ENCODE measurements around the gene C16orf92. TPM values are rescaled to one million over a fixed set of nuclear protein-coding genes. Genes with fewer than 3 reads are reported as not detected.
"Not testable (repeated sequence)": the region's sequence is repeated elsewhere in the genome, so short reads cannot be mapped to it uniquely, and the experiment has no call there.

The C16orf92 gene
- polyA plus RNA-seq, 4 donors = not detected

- FAIRE-seq; H3K36me3 ChIP-seq (ENCODE audit: control insufficient read depth in 3 of 3, insufficient read depth in 2 of 3, low read depth in 1 of 3, low read length in 3 of 3); H3K4me3 ChIP-seq (ENCODE audit: low read depth in 1 of 3, low read length in 3 of 3); H3K27ac ChIP-seq (ENCODE audit: low read depth in 1 of 3, low read length in 2 of 3); H3K9me3 ChIP-seq (ENCODE audit: control insufficient read depth in 2 of 2, insufficient read depth in 1 of 2, low read depth in 1 of 2, low read length in 1 of 2); DNase-seq: not testable (repeated sequence)
- H3K4me1 ChIP-seq (ENCODE audit: control insufficient read depth in 3 of 3, insufficient read depth in 2 of 3, low read depth in 1 of 3, low read length in 2 of 3) = peaks cover 0 to 24% (median 2%) of the 10 kb centered on the region in 3 donors
- WGBS, 3 donors = 77 to 78% (median 77%) methylated on average over 14 of the region's 14 CpGs
- peaks cover 0 to 36% (median 10%) of the 10 kb centered on the region in 3 donors for H3K27me3 ChIP-seq (ENCODE audit: control insufficient read depth in 3 of 3, insufficient read depth in 3 of 3, low read length in 3 of 3)
Observed at GRCh38 chr16:30012598-30012997, 10.4 kb upstream of the C16orf92 start.

GRCh38 chr16:30015450-30015849 lies 7.5 kb upstream of the C16orf92 start:
- H3K36me3 ChIP-seq (ENCODE audit: control insufficient read depth in 3 of 3, insufficient read depth in 2 of 3, low read depth in 1 of 3, low read length in 3 of 3); H3K4me3 ChIP-seq (ENCODE audit: low read depth in 1 of 3, low read length in 3 of 3); DNase-seq; H3K9me3 ChIP-seq (ENCODE audit: control insufficient read depth in 2 of 2, insufficient read depth in 1 of 2, low read depth in 1 of 2, low read length in 1 of 2); H3K27ac ChIP-seq (ENCODE audit: low read depth in 1 of 3, low read length in 2 of 3); FAIRE-seq: not testable (repeated sequence)
- peaks cover 0 to 22% (median 1%) of the 10 kb centered on the region in 3 donors for H3K27me3 ChIP-seq (ENCODE audit: control insufficient read depth in 3 of 3, insufficient read depth in 3 of 3, low read length in 3 of 3)
- peaks cover 0 to 11% (median 2%) of the 10 kb centered on the region in 3 donors for H3K4me1 ChIP-seq (ENCODE audit: control insufficient read depth in 3 of 3, insufficient read depth in 2 of 3, low read depth in 1 of 3, low read length in 2 of 3)
- 90 to 93% (median 92%) methylated on average over 7 of the region's 7 CpGs for WGBS, 3 donors

- WGBS, 3 donors = 65 to 76% (median 67%) methylated on average over 8 of the region's 8 CpGs
Observed at GRCh38 chr16:30016555-30017276, 6.3 kb upstream of the C16orf92 start.

GRCh38 chr16:30017277-30017656 lies 5.7 kb upstream of the C16orf92 start:
- Histone ChIP-seq H3K4me3 (ENCODE audit: low read depth in 1 of 3, low read length in 3 of 3) (no peak overlapping the region), H3K36me3 (ENCODE audit: control insufficient read depth in 3 of 3, insufficient read depth in 2 of 3, low read depth in 1 of 3, low read length in 3 of 3) (no peaks in the 10 kb centered on the region), H3K27me3 (ENCODE audit: control insufficient read depth in 3 of 3, insufficient read depth in 3 of 3, low read length in 3 of 3) (peaks cover 0 to 13% (median 0%) of the 10 kb centered on the region in 3 donors), H3K27ac (ENCODE audit: low read depth in 1 of 3, low read length in 2 of 3) (no peak overlapping the region), H3K9me3 (ENCODE audit: control insufficient read depth in 2 of 2, insufficient read depth in 1 of 2, low read depth in 1 of 2, low read length in 1 of 2) (no peaks in the 10 kb centered on the region), H3K4me1 (ENCODE audit: control insufficient read depth in 3 of 3, insufficient read depth in 2 of 3, low read depth in 1 of 3, low read length in 2 of 3) (peaks cover 0 to 6% (median 0%) of the 10 kb centered on the region in 3 donors)
- 94 to 97% (median 95%) methylated on average over 2 of the region's 2 CpGs for WGBS, 3 donors
- DNase-seq (no peak), FAIRE-seq (no peak)

More at GRCh38 chr16:30016555-30017276, 6.3 kb upstream of the C16orf92 start:
- Histone ChIP-seq H3K9me3 (ENCODE audit: control insufficient read depth in 2 of 2, insufficient read depth in 1 of 2, low read depth in 1 of 2, low read length in 1 of 2) (no peaks in the 10 kb centered on the region), H3K4me3 (ENCODE audit: low read depth in 1 of 3, low read length in 3 of 3) (no peak overlapping the region), H3K27me3 (ENCODE audit: control insufficient read depth in 3 of 3, insufficient read depth in 3 of 3, low read length in 3 of 3) (peaks cover 0 to 18% (median 0%) of the 10 kb centered on the region in 3 donors), H3K36me3 (ENCODE audit: control insufficient read depth in 3 of 3, insufficient read depth in 2 of 3, low read depth in 1 of 3, low read length in 3 of 3) (no peaks in the 10 kb centered on the region), H3K4me1 (ENCODE audit: control insufficient read depth in 3 of 3, insufficient read depth in 2 of 3, low read depth in 1 of 3, low read length in 2 of 3) (peaks cover 0 to 11% (median 0%) of the 10 kb centered on the region in 3 donors), H3K27ac (ENCODE audit: low read depth in 1 of 3, low read length in 2 of 3) (no peak overlapping the region)
- FAIRE-seq (no peak), DNase-seq (no peak)

GRCh38 chr16:30017937-30018336 lies 5.1 kb upstream of the C16orf92 start:
- WGBS, 3 donors = 86 to 90% (median 89%) methylated on average over 3 to 4 of the region's 4 CpGs
- not testable (repeated sequence) for H3K4me1 ChIP-seq (ENCODE audit: control insufficient read depth in 3 of 3, insufficient read depth in 2 of 3, low read depth in 1 of 3, low read length in 2 of 3); DNase-seq; H3K36me3 ChIP-seq (ENCODE audit: control insufficient read depth in 3 of 3, insufficient read depth in 2 of 3, low read depth in 1 of 3, low read length in 3 of 3); H3K4me3 ChIP-seq (ENCODE audit: low read depth in 1 of 3, low read length in 3 of 3); H3K27me3 ChIP-seq (ENCODE audit: control insufficient read depth in 3 of 3, insufficient read depth in 3 of 3, low read length in 3 of 3); H3K27ac ChIP-seq (ENCODE audit: low read depth in 1 of 3, low read length in 2 of 3); H3K9me3 ChIP-seq (ENCODE audit: control insufficient read depth in 2 of 2, insufficient read depth in 1 of 2, low read depth in 1 of 2, low read length in 1 of 2); FAIRE-seq

- peaks cover 0 to 6% (median 0%) of the 10 kb centered on the region in 3 donors for H3K27me3 ChIP-seq (ENCODE audit: control insufficient read depth in 3 of 3, insufficient read depth in 3 of 3, low read length in 3 of 3)
- FAIRE-seq = no peak
- WGBS, 3 donors = 38 to 65% (median 46%) methylated on average over 4 of the region's 4 CpGs
Observed at GRCh38 chr16:30018731-30019158, 4.3 kb upstream of the C16orf92 start.

GRCh38 chr16:30023586-30023985 lies 588 bp downstream of the C16orf92 start:
- no peak for DNase-seq
- FAIRE-seq = no peak
- H3K4me3 ChIP-seq (ENCODE audit: low read depth in 1 of 3, low read length in 3 of 3) = no peak overlapping the region
- no peaks in the 10 kb centered on the region for H3K9me3 ChIP-seq (ENCODE audit: control insufficient read depth in 2 of 2, insufficient read depth in 1 of 2, low read depth in 1 of 2, low read length in 1 of 2)
- no peak overlapping the region for H3K27ac ChIP-seq (ENCODE audit: low read depth in 1 of 3, low read length in 2 of 3)
- H3K36me3 ChIP-seq (ENCODE audit: control insufficient read depth in 3 of 3, insufficient read depth in 2 of 3, low read depth in 1 of 3, low read length in 3 of 3) = no peaks in the 10 kb centered on the region
- peaks cover 0 to 6% (median 0%) of the 10 kb centered on the region in 3 donors for H3K4me1 ChIP-seq (ENCODE audit: control insufficient read depth in 3 of 3, insufficient read depth in 2 of 3, low read depth in 1 of 3, low read length in 2 of 3)
- 79 to 85% (median 82%) methylated on average over 11 of the region's 11 CpGs for whole genome bisulfite sequencing, 3 donors
- H3K27me3 ChIP-seq (ENCODE audit: control insufficient read depth in 3 of 3, insufficient read depth in 3 of 3, low read length in 3 of 3) = peaks cover 3 to 39% (median 3%) of the 10 kb centered on the region in 3 donors

More at GRCh38 chr16:30018731-30019158, 4.3 kb upstream of the C16orf92 start:
- no peaks in the 10 kb centered on the region for H3K36me3 ChIP-seq (ENCODE audit: control insufficient read depth in 3 of 3, insufficient read depth in 2 of 3, low read depth in 1 of 3, low read length in 3 of 3)
- no peak overlapping the region for H3K4me3 ChIP-seq (ENCODE audit: low read depth in 1 of 3, low read length in 3 of 3)
- peaks cover 0 to 6% (median 0%) of the 10 kb centered on the region in 3 donors for H3K4me1 ChIP-seq (ENCODE audit: control insufficient read depth in 3 of 3, insufficient read depth in 2 of 3, low read depth in 1 of 3, low read length in 2 of 3)
- no peaks in the 10 kb centered on the region for H3K9me3 ChIP-seq (ENCODE audit: control insufficient read depth in 2 of 2, insufficient read depth in 1 of 2, low read depth in 1 of 2, low read length in 1 of 2)
- no peak for DNase-seq
- no peak overlapping the region for H3K27ac ChIP-seq (ENCODE audit: low read depth in 1 of 3, low read length in 2 of 3)

GRCh38 chr16:30024451-30024850 lies 1.5 kb downstream of the C16orf92 start:
- Histone ChIP-seq H3K4me3 (ENCODE audit: low read depth in 1 of 3, low read length in 3 of 3) (no peak overlapping the region), H3K27me3 (ENCODE audit: control insufficient read depth in 3 of 3, insufficient read depth in 3 of 3, low read length in 3 of 3) (peaks cover 3 to 47% (median 4%) of the 10 kb centered on the region in 3 donors), H3K4me1 (ENCODE audit: control insufficient read depth in 3 of 3, insufficient read depth in 2 of 3, low read depth in 1 of 3, low read length in 2 of 3) (peaks cover 0 to 6% (median 0%) of the 10 kb centered on the region in 3 donors), H3K27ac (ENCODE audit: low read depth in 1 of 3, low read length in 2 of 3) (no peak overlapping the region), H3K36me3 (ENCODE audit: control insufficient read depth in 3 of 3, insufficient read depth in 2 of 3, low read depth in 1 of 3, low read length in 3 of 3) (no peaks in the 10 kb centered on the region), H3K9me3 (ENCODE audit: control insufficient read depth in 2 of 2, insufficient read depth in 1 of 2, low read depth in 1 of 2, low read length in 1 of 2) (no peaks in the 10 kb centered on the region)
- WGBS, 3 donors = 66 to 81% (median 72%) methylated on average over 13 to 16 of the region's 16 CpGs
- FAIRE-seq (no peak), DNase-seq (no peak)
